ENCODE measurements around the gene GCNT1. TPM values are rescaled to one million over a fixed set of nuclear protein-coding genes. Genes with fewer than 3 reads are reported as not detected.
"Not testable (repeated sequence)": the region's sequence is repeated elsewhere in the genome, so short reads cannot be mapped to it uniquely, and the experiment has no call there.

GCNT1 gene
- total RNA-seq, 1 experiment from 2014 or later, result 18.9 TPM

DNA sequence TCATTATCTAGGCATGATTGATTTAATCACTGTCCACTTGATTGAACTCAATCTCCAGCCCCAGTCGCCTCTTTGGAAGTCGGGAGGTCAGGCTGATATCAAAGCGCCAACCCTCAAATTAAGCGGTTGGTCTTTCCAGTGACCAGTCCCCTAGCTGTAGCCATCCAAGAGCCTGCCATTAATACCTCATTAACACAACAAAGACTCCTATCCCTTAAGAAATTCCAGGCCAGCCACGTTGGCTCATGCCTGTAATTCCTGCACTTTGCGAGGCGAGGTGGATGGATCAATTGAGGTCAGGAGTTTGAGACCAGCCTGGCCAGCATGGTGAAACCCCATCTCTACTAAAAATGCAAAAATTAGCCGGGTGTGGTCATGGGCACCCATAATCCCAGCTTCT, 27.4 kb upstream of the GCNT1 start:
- no peaks in the 10 kb centered on the region for H3K4me1 ChIP-seq
- no peaks in the 10 kb centered on the region for H3K9me3 ChIP-seq
- DNase-seq, result no peak
- no peaks in the 10 kb centered on the region for H3K27me3 ChIP-seq (replicated peaks; ENCODE audit: control insufficient read depth, insufficient read depth, low read length)
- CTCF ChIA-PET, result no interaction called here
- no peak overlapping the region for H3K27ac Mint-ChIP-seq (ENCODE audit: unreplicated experiment)
- no TSS peak for BruUV-seq (replicated peaks)
- no peak overlapping the region for H3K4me3 ChIP-seq (ENCODE audit: low read depth, low read length)
- no peak for TF ChIP-seq CTCF (IDR thresholded peaks at IDR 0.05; ENCODE audit: insufficient read depth in 1 of 2, low read depth in 1 of 2, low read length in 1 of 2, severe bottlenecking in 1 of 2, unreplicated experiment in 1 of 2)
- H3K4me3 Mint-ChIP-seq (ENCODE audit: unreplicated experiment), result no peak overlapping the region
- intact Hi-C loops (cut with micrococcal nuclease; ENCODE audit: unreplicated experiment), result no loop called here
- no peaks in the 10 kb centered on the region for H3K9me3 Mint-ChIP-seq (ENCODE audit: unreplicated experiment)
- H3K36me3 ChIP-seq (ENCODE audit: control insufficient read depth, insufficient read depth, low read length), result no peaks in the 10 kb centered on the region
- no peaks in the 10 kb centered on the region for H3K4me1 Mint-ChIP-seq (ENCODE audit: low read depth, unreplicated experiment)
- H3K27me3 Mint-ChIP-seq (ENCODE audit: insufficient read depth, unreplicated experiment), result no peaks in the 10 kb centered on the region
- POLR2A ChIA-PET, result no interaction called here
- H3K36me3 Mint-ChIP-seq (ENCODE audit: insufficient read depth, unreplicated experiment), result no peaks in the 10 kb centered on the region

- intact Hi-C loops (cut with micrococcal nuclease; ENCODE audit: unreplicated experiment), result no loop called here
- no peak for DNase-seq
- CTCF ChIA-PET, result no interaction called here
Measured at GRCh38 chr9:76433406-76433805, 25.6 kb upstream of the GCNT1 start.

GRCh38 chr9:76433836-76434235, 25.1 kb upstream of the GCNT1 start:
- intact Hi-C loops (cut with micrococcal nuclease; ENCODE audit: unreplicated experiment), result no loop called here
- POLR2A ChIA-PET, result no interaction called here
- no peak for TF ChIP-seq CTCF (IDR thresholded peaks at IDR 0.05; ENCODE audit: insufficient read depth in 1 of 2, low read depth in 1 of 2, low read length in 1 of 2, severe bottlenecking in 1 of 2, unreplicated experiment in 1 of 2)
- no TSS peak for BruUV-seq (replicated peaks)
- no peaks in the 10 kb centered on the region for H3K9me3 Mint-ChIP-seq (ENCODE audit: unreplicated experiment)
- no peaks in the 10 kb centered on the region for H3K27me3 Mint-ChIP-seq (ENCODE audit: insufficient read depth, unreplicated experiment)
- H3K4me3 ChIP-seq (ENCODE audit: low read depth, low read length), result no peak overlapping the region
- H3K4me1 Mint-ChIP-seq (ENCODE audit: low read depth, unreplicated experiment), result no peaks in the 10 kb centered on the region
- no peaks in the 10 kb centered on the region for H3K36me3 Mint-ChIP-seq (ENCODE audit: insufficient read depth, unreplicated experiment)
- CTCF ChIA-PET, result no interaction called here
- H3K27me3 ChIP-seq (replicated peaks; ENCODE audit: control insufficient read depth, insufficient read depth, low read length), result no peaks in the 10 kb centered on the region
- no peak overlapping the region for H3K4me3 Mint-ChIP-seq (ENCODE audit: unreplicated experiment)
- no peaks in the 10 kb centered on the region for H3K4me1 ChIP-seq
- H3K9me3 ChIP-seq, result no peaks in the 10 kb centered on the region
- no peak for DNase-seq
- H3K36me3 ChIP-seq (ENCODE audit: control insufficient read depth, insufficient read depth, low read length), result no peaks in the 10 kb centered on the region
- H3K27ac Mint-ChIP-seq (ENCODE audit: unreplicated experiment), result no peak overlapping the region

More at GRCh38 chr9:76433406-76433805, 25.6 kb upstream of the GCNT1 start:
- TF ChIP-seq CTCF (IDR thresholded peaks at IDR 0.05; ENCODE audit: insufficient read depth in 1 of 2, low read depth in 1 of 2, low read length in 1 of 2, severe bottlenecking in 1 of 2, unreplicated experiment in 1 of 2), result no peak
- no peaks in the 10 kb centered on the region for H3K36me3 ChIP-seq (ENCODE audit: control insufficient read depth, insufficient read depth, low read length)
- H3K4me3 ChIP-seq (ENCODE audit: low read depth, low read length), result no peak overlapping the region
- Mint-ChIP-seq H3K36me3 (ENCODE audit: insufficient read depth, unreplicated experiment) (no peaks in the 10 kb centered on the region), H3K27me3 (ENCODE audit: insufficient read depth, unreplicated experiment) (no peaks in the 10 kb centered on the region), H3K4me3 (ENCODE audit: unreplicated experiment) (no peak overlapping the region), H3K9me3 (ENCODE audit: unreplicated experiment) (no peaks in the 10 kb centered on the region), H3K27ac (ENCODE audit: unreplicated experiment) (no peak overlapping the region), H3K4me1 (ENCODE audit: low read depth, unreplicated experiment) (no peaks in the 10 kb centered on the region)
- no peaks in the 10 kb centered on the region for H3K27me3 ChIP-seq (replicated peaks; ENCODE audit: control insufficient read depth, insufficient read depth, low read length)
- BruUV-seq (replicated peaks), result no TSS peak
- no peaks in the 10 kb centered on the region for H3K4me1 ChIP-seq
- H3K9me3 ChIP-seq, result no peaks in the 10 kb centered on the region
- POLR2A ChIA-PET, result no interaction called here

GRCh38 chr9:76434897-76435296, 24.1 kb upstream of the GCNT1 start:
- DNase-seq, POLR2A ChIA-PET: not testable (repeated sequence)

GRCh38 chr9:76437017-76437699, 21.8 kb upstream of the GCNT1 start:
- POLR2A ChIA-PET; H3K27me3 ChIP-seq (replicated peaks; ENCODE audit: control insufficient read depth, insufficient read depth, low read length); H3K27ac Mint-ChIP-seq (ENCODE audit: unreplicated experiment); intact Hi-C loops (cut with micrococcal nuclease; ENCODE audit: unreplicated experiment); CTCF ChIA-PET; H3K27me3 Mint-ChIP-seq (ENCODE audit: insufficient read depth, unreplicated experiment); H3K9me3 Mint-ChIP-seq (ENCODE audit: unreplicated experiment); H3K36me3 Mint-ChIP-seq (ENCODE audit: insufficient read depth, unreplicated experiment); H3K4me3 ChIP-seq (ENCODE audit: low read depth, low read length); H3K4me1 ChIP-seq; H3K4me1 Mint-ChIP-seq (ENCODE audit: low read depth, unreplicated experiment); H3K4me3 Mint-ChIP-seq (ENCODE audit: unreplicated experiment); BruUV-seq (replicated peaks); H3K9me3 ChIP-seq; DNase-seq; H3K36me3 ChIP-seq (ENCODE audit: control insufficient read depth, insufficient read depth, low read length): not testable (repeated sequence)

More at GRCh38 chr9:76434897-76435296, 24.1 kb upstream of the GCNT1 start:
- CTCF ChIA-PET; H3K4me1 ChIP-seq; H3K4me3 ChIP-seq (ENCODE audit: low read depth, low read length); H3K27me3 ChIP-seq (replicated peaks; ENCODE audit: control insufficient read depth, insufficient read depth, low read length); H3K27ac Mint-ChIP-seq (ENCODE audit: unreplicated experiment); H3K4me3 Mint-ChIP-seq (ENCODE audit: unreplicated experiment); intact Hi-C loops (cut with micrococcal nuclease; ENCODE audit: unreplicated experiment); H3K4me1 Mint-ChIP-seq (ENCODE audit: low read depth, unreplicated experiment); BruUV-seq (replicated peaks); H3K9me3 Mint-ChIP-seq (ENCODE audit: unreplicated experiment); H3K27me3 Mint-ChIP-seq (ENCODE audit: insufficient read depth, unreplicated experiment); H3K9me3 ChIP-seq; H3K36me3 ChIP-seq (ENCODE audit: control insufficient read depth, insufficient read depth, low read length); H3K36me3 Mint-ChIP-seq (ENCODE audit: insufficient read depth, unreplicated experiment): not testable (repeated sequence)
